Measurements from ENCODE around the gene ALS2. TPM values are rescaled to one million over a fixed set of nuclear protein-coding genes. Genes with fewer than 3 reads are reported as not detected.

The ALS2 gene
- total RNA-seq, 1 experiment from 2014 or later, result 28.4 TPM

GRCh38 chr2:201773990-201774389 is 6.7 kb downstream of the ALS2 start:
- Mint-ChIP-seq H3K36me3 (ENCODE audit: insufficient read depth in 1 of 3, low read depth in 3 of 3) (no peaks in the 10 kb centered on the region; a peak in 1 of 7 replicates), H3K27me3 (ENCODE audit: low read depth) (no peaks in the 10 kb centered on the region), H3K9me3 (no peaks in the 10 kb centered on the region), H3K27ac (peak overlapping the region in 1 of 3 experiments; percentile 43; a peak in 3 of 7 replicates), H3K4me3 (peak overlapping the region in 1 of 2 experiments; percentile 2; a peak in 1 of 5 replicates), H3K4me1 (peaks cover 29 to 44% of the 10 kb centered on the region in 2 experiments)
- H2BK120ac ChIP-seq (ENCODE audit: low read depth, low read length, poor library complexity, severe bottlenecking), result no peak overlapping the region
- no peak overlapping the region for H4K8ac ChIP-seq (replicated peaks; ENCODE audit: insufficient read length, low read depth, low read length)
- no peak overlapping the region for H2AFZ ChIP-seq (ENCODE audit: low read length)
- no peak overlapping the region for H3K9ac ChIP-seq (ENCODE audit: extremely low read depth, insufficient read length, low read length)
- no peak overlapping the region for H3K18ac ChIP-seq (ENCODE audit: insufficient read length, low read depth, low read length)
- peaks cover 14% of the 10 kb centered on the region; the same call in 1 of the 2 replicates for H3K79me2 ChIP-seq (ENCODE audit: insufficient read depth, low read length)
- no peak overlapping the region for H2BK15ac ChIP-seq (ENCODE audit: low read depth, low read length)
- no peak overlapping the region for H3K4me2 ChIP-seq (ENCODE audit: insufficient read depth, insufficient read length, low read length)
- no CpG with 5 or more reads among the region's 1 CpG for WGBS (ENCODE audit: extremely low coverage, insufficient read length, low lambda C conversion rate)
- H3K9me3 ChIP-seq (ENCODE audit: control insufficient read depth, low read depth, low read length), result no peaks in the 10 kb centered on the region
- H3K23me2 ChIP-seq (ENCODE audit: insufficient read length, low read depth, low read length, poor library complexity, severe bottlenecking), result no peaks in the 10 kb centered on the region
- H3K14ac ChIP-seq (ENCODE audit: insufficient read depth, low read length), result no peak overlapping the region
- H3K4me1 ChIP-seq (ENCODE audit: insufficient read depth, low read length), result peaks cover 6% of the 10 kb centered on the region; the same call in 1 of the 2 replicates
- H4K20me1 ChIP-seq (ENCODE audit: control insufficient read depth, insufficient read depth, insufficient read length), result no peaks in the 10 kb centered on the region
- TF ChIP-seq CTCF (conservative IDR thresholded peaks at IDR 0.05), result no peak
- no peak overlapping the region for H3K56ac ChIP-seq (ENCODE audit: insufficient read length, low read depth, low read length)
- DNase-seq, result no peak
- no peaks in the 10 kb centered on the region for H3K27me3 ChIP-seq (ENCODE audit: insufficient read depth, low read length)
- H3T11ph ChIP-seq (ENCODE audit: low read length), result no peak overlapping the region
- H2BK20ac ChIP-seq (ENCODE audit: low read depth, low read length, poor library complexity, severe bottlenecking), result no peak overlapping the region
- H4K91ac ChIP-seq (ENCODE audit: insufficient read length, low read depth, low read length), result no peak overlapping the region
- no peak overlapping the region for H2BK12ac ChIP-seq (ENCODE audit: insufficient read length, low read depth, low read length)
- H3K4ac ChIP-seq (ENCODE audit: low read depth, low read length), result no peak overlapping the region
- H2BK5ac ChIP-seq (ENCODE audit: insufficient read length, low read length), result no peak overlapping the region
- no peak overlapping the region for H3K23ac ChIP-seq (ENCODE audit: insufficient read length, low read depth, low read length)
- H3K79me1 ChIP-seq (ENCODE audit: insufficient read depth, low read depth, low read length, poor library complexity, severe bottlenecking), result no peaks in the 10 kb centered on the region
- no peak overlapping the region for H3K27ac ChIP-seq (ENCODE audit: insufficient read length, low read depth, low read length)
- no peak overlapping the region for H2AK5ac ChIP-seq (ENCODE audit: insufficient read length, low read length)
- no peak overlapping the region for H4K5ac ChIP-seq (ENCODE audit: insufficient read length, low read depth, low read length)
